Omental fat pad (tissue), 4 donors: Measurements from ENCODE around the gene RASSF9. TPM values are rescaled to one million over a fixed set of nuclear protein-coding genes. Genes with fewer than 3 reads are reported as not detected.
A peak's percentile ranks its signal among the peaks of the same experiment; 100 is the strongest.

Experiments
- ATAC-seq: fragments of 150-250 bp; one replicate; pipeline ENCODE4 v1.9.1; 2016; ENCODE audit warnings: mild to moderate bottlenecking, moderate library complexity; ENCODE audit not compliant: low FRiP score
- DNase-seq: peaks from one replicate; pipeline ENCODE4 v3.0.0-alpha.2; 2019; ENCODE audit warnings: low spot score
- total RNA-seq, 4 donors: library from RNA; depleted of rRNA; stranded (reverse); fragments of >200 nt; gene quantifications; one replicate each; pipeline ENCODE4 v1.1.0, GENCODE V29; 2016
- TF ChIP-seq, protein P1 (sequence below), 3 donors: fragments of 450-650 bp; IDR thresholded peaks; one replicate each; pipeline ENCODE4 v1.5.1; 2016 to 2017; ENCODE audit warnings: antibody characterized with exemption in 3 of 3, mild to moderate bottlenecking in 3 of 3, moderate library complexity in 2 of 3

Gene RASSF9
- total RNA-seq, 4 donors from 2014 or later = 0.36 to 7.9 (median 1.9) TPM

DNA sequence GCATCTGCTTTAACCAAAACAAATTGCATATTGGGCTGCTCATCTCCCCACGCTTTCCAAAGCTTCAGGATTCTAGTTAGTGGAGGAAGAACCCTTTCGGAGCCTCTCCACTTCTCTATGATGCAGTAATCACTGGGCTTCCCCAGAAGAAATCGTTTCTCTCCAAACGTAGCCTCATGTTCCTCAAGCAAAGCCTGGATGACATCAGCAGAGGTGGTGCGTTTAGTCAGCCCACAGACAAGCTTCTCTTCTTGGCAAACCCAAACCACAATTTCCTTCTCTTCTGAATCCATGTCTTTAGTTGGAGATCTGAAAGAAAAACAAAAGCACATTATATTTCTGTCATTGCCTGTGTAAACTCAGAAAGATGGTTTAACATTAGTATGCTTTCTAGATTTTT, 30.6 kb downstream of the RASSF9 start:
- ATAC-seq = no peak
- no peak for DNase-seq
- TF ChIP-seq, protein P1, sequence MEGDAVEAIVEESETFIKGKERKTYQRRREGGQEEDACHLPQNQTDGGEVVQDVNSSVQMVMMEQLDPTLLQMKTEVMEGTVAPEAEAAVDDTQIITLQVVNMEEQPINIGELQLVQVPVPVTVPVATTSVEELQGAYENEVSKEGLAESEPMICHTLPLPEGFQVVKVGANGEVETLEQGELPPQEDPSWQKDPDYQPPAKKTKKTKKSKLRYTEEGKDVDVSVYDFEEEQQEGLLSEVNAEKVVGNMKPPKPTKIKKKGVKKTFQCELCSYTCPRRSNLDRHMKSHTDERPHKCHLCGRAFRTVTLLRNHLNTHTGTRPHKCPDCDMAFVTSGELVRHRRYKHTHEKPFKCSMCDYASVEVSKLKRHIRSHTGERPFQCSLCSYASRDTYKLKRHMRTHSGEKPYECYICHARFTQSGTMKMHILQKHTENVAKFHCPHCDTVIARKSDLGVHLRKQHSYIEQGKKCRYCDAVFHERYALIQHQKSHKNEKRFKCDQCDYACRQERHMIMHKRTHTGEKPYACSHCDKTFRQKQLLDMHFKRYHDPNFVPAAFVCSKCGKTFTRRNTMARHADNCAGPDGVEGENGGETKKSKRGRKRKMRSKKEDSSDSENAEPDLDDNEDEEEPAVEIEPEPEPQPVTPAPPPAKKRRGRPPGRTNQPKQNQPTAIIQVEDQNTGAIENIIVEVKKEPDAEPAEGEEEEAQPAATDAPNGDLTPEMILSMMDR (IDR thresholded peaks at IDR 0.05) = no peak

DNA sequence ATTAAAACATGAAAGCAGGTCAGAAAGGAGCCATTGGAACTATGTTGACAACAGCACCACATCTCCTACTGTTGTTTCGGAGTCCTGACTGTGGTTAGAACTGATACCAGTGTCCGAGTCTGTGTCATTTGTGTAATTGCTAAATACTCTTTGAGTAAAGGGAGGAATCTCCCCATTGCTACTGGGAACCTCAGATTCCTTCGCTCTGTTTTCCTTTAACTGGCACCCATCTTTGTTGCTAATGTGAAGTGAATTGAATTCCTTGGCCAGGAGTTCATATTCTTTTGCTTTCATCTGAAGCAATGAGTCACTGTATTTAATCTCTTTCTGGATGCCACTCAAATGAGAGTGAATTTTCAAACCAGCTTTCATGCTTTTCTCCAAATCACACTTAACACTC, 31.5 kb downstream of the RASSF9 start:
- TF ChIP-seq, protein P1 (IDR thresholded peaks at IDR 0.05) = no peak
- ATAC-seq = peak; percentile 66
- DNase-seq = no peak

DNA sequence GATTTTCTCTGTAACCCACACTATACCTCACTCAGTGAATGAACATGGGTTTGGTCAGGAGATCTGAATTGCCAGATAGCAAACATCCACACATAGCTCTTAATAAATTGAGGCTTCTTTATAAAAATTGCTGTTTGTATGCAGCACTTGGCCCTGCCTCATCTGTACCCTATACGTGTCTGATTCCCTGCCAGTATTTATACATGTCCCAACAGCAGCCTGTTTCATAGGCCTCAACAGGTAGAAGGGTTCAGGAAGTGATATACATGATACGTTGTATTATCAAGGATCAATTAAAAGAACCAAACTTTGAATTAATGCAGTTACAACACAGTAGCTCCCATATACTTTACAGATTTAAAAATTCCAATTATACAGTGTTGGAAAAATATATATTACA, 32.3 kb downstream of the RASSF9 start:
- ATAC-seq (no peak), DNase-seq (no peak)
- TF ChIP-seq, protein P1 (IDR thresholded peaks at IDR 0.05) = no peak

GRCh38 chr12:85803231-85803630, 33.0 kb downstream of the RASSF9 start:
- DNase-seq = no peak
- no peak for ATAC-seq
- TF ChIP-seq, protein P1 (IDR thresholded peaks at IDR 0.05) = no peak

DNA sequence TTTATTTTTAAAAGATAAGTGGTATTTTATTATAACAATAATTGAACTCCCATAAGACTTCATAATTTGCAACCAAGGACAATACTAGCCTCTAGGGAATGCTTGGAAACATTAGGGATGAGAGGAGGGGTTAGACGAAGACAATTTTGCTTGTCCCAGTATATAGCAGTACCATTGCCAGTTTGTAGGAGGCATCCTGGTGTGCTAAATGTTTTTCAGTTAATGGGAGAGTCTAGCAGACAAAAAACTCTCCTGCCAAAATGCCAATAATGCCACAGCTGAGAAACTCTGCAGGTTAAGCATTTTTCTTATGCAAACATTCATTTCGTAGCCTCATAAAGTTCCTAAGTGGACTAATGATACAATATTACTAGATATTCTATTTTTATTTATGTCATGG, 38.1 kb downstream of the RASSF9 start:
- ATAC-seq (no peak), DNase-seq (no peak)
- TF ChIP-seq, protein P1 (IDR thresholded peaks at IDR 0.05) = no peak

- DNase-seq (no peak), ATAC-seq (no peak)
- TF ChIP-seq, protein P1 (IDR thresholded peaks at IDR 0.05) = no peak
Observed at GRCh38 chr12:85796001-85796400, 40.2 kb downstream of the RASSF9 start.

DNA sequence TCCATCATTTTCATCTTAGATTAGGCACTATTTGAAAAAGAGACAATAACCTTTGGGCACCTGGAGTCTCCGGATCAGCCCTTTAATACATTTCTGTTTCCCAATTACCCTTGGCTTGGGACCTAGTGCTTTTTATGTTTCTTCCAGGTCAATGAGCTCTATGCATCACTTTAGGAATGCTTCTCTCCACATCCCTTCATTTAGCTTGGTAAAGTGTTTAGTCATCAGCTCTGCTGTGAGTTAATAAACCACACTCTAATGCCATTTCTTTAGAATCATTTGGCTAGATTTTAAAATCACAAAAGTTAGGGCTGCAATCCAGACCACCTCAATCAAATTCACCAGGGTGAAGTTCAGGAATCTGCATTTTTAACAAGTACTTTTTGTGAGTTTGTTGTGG, 41.7 kb downstream of the RASSF9 start:
- TF ChIP-seq, protein P1 (IDR thresholded peaks at IDR 0.05) = no peak
- DNase-seq (no peak), ATAC-seq (no peak)
